ENCODE measurements around the gene FBXO30. TPM values are rescaled to one million over a fixed set of nuclear protein-coding genes. Genes with fewer than 3 reads are reported as not detected.

FBXO30 gene
- total and polyA plus RNA-seq, 8 donors, result 1.5 to 5.6 (median 2.7) TPM

GRCh38 chr6:145789443-145789842, 25.2 kb downstream of the FBXO30 start:
- H3K9me3 ChIP-seq, result no peaks in the 10 kb centered on the region
- intact Hi-C loops (cut with DNase I), result no loop called here
- no peak for TF ChIP-seq CTCF (IDR thresholded peaks at IDR 0.05)
- no peak overlapping the region for H3K27ac ChIP-seq
- no peak overlapping the region for H3K4me3 ChIP-seq
- H3K27me3 ChIP-seq, result no peaks in the 10 kb centered on the region
- H3K36me3 ChIP-seq, result peaks cover 0 to 8% (median 0%) of the 10 kb centered on the region in 3 donors
- no peak for DNase-seq
- ATAC-seq, result no peak
- FAIRE-seq, result no peak
- H3K4me1 ChIP-seq, result no peaks in the 10 kb centered on the region
- WGBS, 2 donors, result 87 to 89% methylated on average over 3 of the region's 3 CpGs

DNA sequence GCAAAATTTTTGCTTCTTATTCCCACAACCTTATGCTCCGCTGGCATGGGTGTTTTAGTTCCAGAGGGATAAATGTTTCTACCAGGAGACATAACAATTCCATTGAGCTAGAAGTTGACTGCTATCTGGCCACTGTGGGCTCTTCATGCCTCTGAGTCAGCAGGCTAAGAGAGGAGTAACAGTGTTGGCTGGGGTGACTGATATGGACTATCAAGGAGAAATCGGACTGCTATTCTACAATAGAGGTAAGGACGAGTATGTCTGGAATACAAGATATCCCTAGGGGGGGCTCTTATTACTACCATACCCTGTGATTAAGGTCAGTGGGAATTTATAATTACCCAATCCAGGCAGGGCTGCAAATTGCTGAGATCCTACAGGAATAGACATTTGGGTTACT, 26.9 kb downstream of the FBXO30 start:
- intact Hi-C loops (cut with DNase I), result no loop called here
- Histone ChIP-seq H3K27ac (no peak overlapping the region), H3K9me3 (no peaks in the 10 kb centered on the region), H3K27me3 (no peaks in the 10 kb centered on the region), H3K4me1 (no peaks in the 10 kb centered on the region), H3K4me3 (no peak overlapping the region), H3K36me3 (peaks cover 0 to 6% (median 0%) of the 10 kb centered on the region in 3 donors)
- FAIRE-seq, result no peak
- DNase-seq, result no peak
- WGBS, 2 donors, result 90 to 93% methylated on average over 3 of the region's 3 CpGs
- no peak for ATAC-seq
- TF ChIP-seq CTCF (IDR thresholded peaks at IDR 0.05), result no peak

GRCh38 chr6:145784683-145785082, 29.9 kb downstream of the FBXO30 start:
- no peak overlapping the region for H3K27ac ChIP-seq
- H3K4me3 ChIP-seq, result no peak overlapping the region
- 84 to 90% methylated on average over 1 of the region's 1 CpG for whole genome bisulfite sequencing, 2 donors
- DNase-seq (no peak), ATAC-seq (no peak), FAIRE-seq (no peak)
- H3K27me3 ChIP-seq, result no peaks in the 10 kb centered on the region
- H3K9me3 ChIP-seq, result no peaks in the 10 kb centered on the region
- TF ChIP-seq CTCF (IDR thresholded peaks at IDR 0.05), result no peak
- intact Hi-C loops (cut with DNase I), result no loop called here
- H3K36me3 ChIP-seq, result peaks cover 0 to 4% (median 0%) of the 10 kb centered on the region in 3 donors
- H3K4me1 ChIP-seq, result no peaks in the 10 kb centered on the region

GRCh38 chr6:145783796-145784195, 30.8 kb downstream of the FBXO30 start:
- H3K9me3 ChIP-seq, result no peaks in the 10 kb centered on the region
- ATAC-seq, result no peak
- peaks cover 0 to 4% (median 0%) of the 10 kb centered on the region in 3 donors for H3K36me3 ChIP-seq
- H3K4me1 ChIP-seq, result no peaks in the 10 kb centered on the region
- no peaks in the 10 kb centered on the region for H3K27me3 ChIP-seq
- no peak overlapping the region for H3K4me3 ChIP-seq
- intact Hi-C loops (cut with DNase I), result no loop called here
- no peak for FAIRE-seq
- H3K27ac ChIP-seq, result no peak overlapping the region
- DNase-seq, result no peak
- TF ChIP-seq CTCF (IDR thresholded peaks at IDR 0.05), result no peak
- WGBS, 2 donors, result 91 to 96% methylated on average over 5 of the region's 5 CpGs

- ATAC-seq (no peak), DNase-seq (no peak), FAIRE-seq (no peak)
- no peaks in the 10 kb centered on the region for H3K36me3 ChIP-seq
- no peaks in the 10 kb centered on the region for H3K27me3 ChIP-seq
- no peaks in the 10 kb centered on the region for H3K4me1 ChIP-seq
- H3K4me3 ChIP-seq, result no peak overlapping the region
- no peak for TF ChIP-seq CTCF (IDR thresholded peaks at IDR 0.05)
- intact Hi-C loops (cut with DNase I), result no loop called here
- no peaks in the 10 kb centered on the region for H3K9me3 ChIP-seq
- no peak overlapping the region for H3K27ac ChIP-seq
- WGBS, 2 donors, result 14 to 16% methylated on average over 1 of the region's 1 CpG
Observed at GRCh38 chr6:145772846-145773245, 41.7 kb downstream of the FBXO30 start.
